Effector memory CD4-positive, alpha-beta T cell (primary cell): ENCODE results near the gene ARSG.
"Not testable (repeated sequence)": the region's sequence is repeated elsewhere in the genome, so short reads cannot be mapped to it uniquely, and the experiment has no call there.

Experiments
- DNase-seq, 3 donors: peaks; one replicate each; pipeline ENCODE4 v3.0.0-alpha.2; 2020
- H3K27ac ChIP-seq: 2 replicates; pipeline ENCODE4 v1.7.0; 2013; ENCODE audit warnings: mild to moderate bottlenecking, low read length, moderate library complexity; ENCODE audit not compliant: insufficient read depth, poor library complexity, severe bottlenecking
- H3K27me3 ChIP-seq: replicated peaks from 2 replicates; pipeline ENCODE4 v1.7.0; 2013; ENCODE audit warnings: mild to moderate bottlenecking, low read length; ENCODE audit not compliant: insufficient read depth, control insufficient read depth, poor library complexity, severe bottlenecking
- H3K36me3 ChIP-seq: 2 replicates; pipeline ENCODE4 v1.7.0; 2013; ENCODE audit warnings: mild to moderate bottlenecking, low read length, moderate library complexity; ENCODE audit not compliant: control insufficient read depth, insufficient read depth
- H3K4me1 ChIP-seq: 2 replicates; pipeline ENCODE4 v1.7.0; 2013; ENCODE audit warnings: low read length, mild to moderate bottlenecking; ENCODE audit not compliant: control insufficient read depth, insufficient read depth, poor library complexity, severe bottlenecking
- H3K4me3 ChIP-seq: 2 replicates; pipeline ENCODE4 v1.7.0; 2013; ENCODE audit warnings: low read length, low read depth, mild to moderate bottlenecking; ENCODE audit not compliant: insufficient read depth, poor library complexity, severe bottlenecking
- H3K9me3 ChIP-seq: 2 replicates; pipeline ENCODE4 v1.7.0; 2013; ENCODE audit warnings: mild to moderate bottlenecking, low read length, moderate library complexity; ENCODE audit not compliant: control insufficient read depth

ARSG gene

DNA sequence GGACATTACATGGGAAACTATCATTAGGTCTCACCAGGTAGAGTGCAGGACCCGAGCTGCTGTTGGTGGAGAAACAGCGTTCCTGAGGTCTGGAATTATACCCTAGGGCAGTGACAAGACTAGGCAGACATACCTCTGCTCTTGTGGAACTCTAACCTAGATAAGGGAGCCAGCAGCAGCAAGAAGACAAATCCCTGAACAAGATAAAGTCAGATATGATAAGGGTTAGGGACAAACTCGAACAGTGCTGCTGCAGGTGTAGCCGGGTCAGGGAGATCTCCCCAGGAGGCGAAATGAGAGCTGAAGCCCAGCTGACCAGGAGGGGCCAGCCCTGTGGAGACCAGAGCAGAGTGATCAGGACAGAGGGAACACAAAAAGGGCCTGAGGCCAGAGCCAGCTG, 34.7 kb downstream of the ARSG start:
- Histone ChIP-seq H3K4me3 (no peak overlapping the region), H3K36me3 (no peaks in the 10 kb centered on the region)

DNA sequence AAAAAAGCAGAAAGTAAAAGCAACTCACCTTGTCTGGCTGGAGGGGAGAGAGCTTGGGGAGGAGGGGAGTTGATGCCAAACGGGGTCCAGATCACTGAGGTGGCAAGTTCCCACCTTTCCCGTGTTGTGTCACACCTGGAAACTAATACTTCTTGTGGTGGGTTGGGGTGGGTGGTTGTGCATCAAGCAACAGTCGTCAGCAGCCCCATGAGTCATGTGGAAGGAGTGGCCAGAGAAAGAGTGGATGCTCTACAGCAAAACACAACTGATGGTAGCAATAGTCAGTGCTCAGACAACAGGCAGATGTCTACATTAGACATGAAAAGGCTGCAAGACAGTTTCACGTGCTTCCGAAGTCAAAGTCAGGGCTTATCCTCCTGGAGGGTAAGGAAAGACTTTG, 35.4 kb downstream of the ARSG start:
- no peak for DNase-seq
- Histone ChIP-seq H3K36me3 (no peaks in the 10 kb centered on the region), H3K4me3 (no peak overlapping the region), H3K27me3 (no peaks in the 10 kb centered on the region), H3K27ac (no peak overlapping the region), H3K4me1 (peaks cover 8% of the 10 kb centered on the region), H3K9me3 (no peaks in the 10 kb centered on the region)

More for the DNA sequence above, 34.7 kb downstream of the ARSG start:
- Histone ChIP-seq H3K9me3 (no peaks in the 10 kb centered on the region), H3K4me1 (peaks cover 8% of the 10 kb centered on the region), H3K27ac (no peak overlapping the region), H3K27me3 (no peaks in the 10 kb centered on the region)
- DNase-seq: no peak

DNA sequence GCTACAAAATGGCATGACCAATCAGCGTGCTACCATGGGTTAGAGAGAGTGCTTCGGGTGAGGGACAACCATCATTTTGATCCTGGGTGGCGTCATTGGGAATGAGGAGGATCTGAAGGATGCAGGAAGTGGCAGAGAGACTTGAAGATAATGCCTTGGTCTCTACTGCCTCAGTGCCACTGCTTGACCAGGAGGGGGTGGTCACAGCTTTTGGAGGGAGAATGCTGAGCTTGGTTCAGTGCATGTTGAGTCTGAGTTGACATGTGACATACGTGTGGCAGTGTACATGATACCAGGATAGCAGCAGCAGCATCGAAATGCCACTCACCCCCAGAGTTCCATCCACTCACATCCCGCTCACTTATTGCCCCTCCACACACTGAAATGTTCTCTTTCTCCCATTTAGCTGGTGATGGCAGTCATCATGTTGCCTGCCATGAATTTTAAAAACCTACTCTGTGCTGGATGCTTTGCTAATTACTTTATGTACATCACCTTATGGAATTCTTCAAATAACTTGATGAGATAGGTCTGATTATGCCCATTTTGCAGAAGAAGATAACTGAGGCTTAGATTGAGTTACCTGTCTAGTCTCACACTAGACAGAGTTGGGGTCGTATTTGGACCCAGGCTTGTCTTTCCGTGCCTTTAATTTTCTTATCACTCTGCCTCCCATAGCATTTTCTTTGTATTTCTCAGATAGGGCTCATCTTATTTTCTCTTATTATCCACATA, 36.7 kb downstream of the ARSG start:
- H3K4me3 ChIP-seq: no peak overlapping the region
- H3K9me3 ChIP-seq: no peaks in the 10 kb centered on the region
- no peak for DNase-seq
- H3K27ac ChIP-seq: no peak overlapping the region
- H3K36me3 ChIP-seq: no peaks in the 10 kb centered on the region
- peaks cover 8% of the 10 kb centered on the region for H3K4me1 ChIP-seq
- H3K27me3 ChIP-seq: no peaks in the 10 kb centered on the region

DNA sequence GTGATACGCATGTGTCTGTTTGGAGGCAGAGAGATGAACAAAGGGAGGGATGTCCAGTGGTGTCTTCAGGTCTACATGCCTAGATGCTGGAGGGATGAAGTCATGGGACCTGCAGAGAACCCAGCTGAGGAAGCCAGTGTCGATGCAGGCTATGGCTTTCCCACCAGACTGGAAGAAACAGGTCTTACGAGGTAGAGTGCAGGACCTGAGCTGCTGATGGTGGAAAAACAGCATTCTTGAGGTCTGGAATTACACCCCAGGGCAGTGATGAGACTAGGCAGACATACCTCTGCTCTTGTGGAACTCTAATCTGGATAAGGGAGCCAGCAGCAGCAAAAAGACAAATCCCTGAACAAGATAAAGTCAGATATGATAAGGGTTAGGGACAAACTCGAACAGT, 37.4 kb downstream of the ARSG start:
- Histone ChIP-seq H3K27ac (no peak overlapping the region), H3K4me1 (peaks cover 8% of the 10 kb centered on the region), H3K36me3 (no peaks in the 10 kb centered on the region), H3K27me3 (no peaks in the 10 kb centered on the region), H3K9me3 (no peaks in the 10 kb centered on the region), H3K4me3 (no peak overlapping the region)
- no peak for DNase-seq

DNA sequence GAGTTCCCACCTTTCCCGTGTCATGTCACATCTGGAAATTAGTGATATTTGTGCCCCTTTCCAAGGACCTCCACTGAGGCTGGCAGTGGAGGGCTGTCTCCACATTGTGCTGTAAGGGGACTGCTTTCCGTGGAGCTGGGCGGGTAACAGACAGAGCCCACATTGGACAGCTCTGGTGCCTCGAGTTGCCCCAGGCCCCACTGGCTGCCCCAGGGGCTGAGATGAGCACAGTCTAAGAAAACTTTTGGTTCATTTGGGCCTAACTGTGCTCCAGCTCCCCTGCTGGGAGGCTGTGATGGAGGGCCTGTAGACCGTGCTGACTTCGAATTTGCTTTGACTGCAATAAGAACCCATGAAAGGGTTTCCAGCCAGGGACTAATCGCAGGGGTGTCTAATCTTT, 38.0 kb downstream of the ARSG start:
- Histone ChIP-seq H3K4me3 (no peak overlapping the region), H3K27ac (no peak overlapping the region), H3K9me3 (no peaks in the 10 kb centered on the region), H3K4me1 (peaks cover 3% of the 10 kb centered on the region), H3K27me3 (no peaks in the 10 kb centered on the region), H3K36me3 (no peaks in the 10 kb centered on the region)
- no peak for DNase-seq

DNA sequence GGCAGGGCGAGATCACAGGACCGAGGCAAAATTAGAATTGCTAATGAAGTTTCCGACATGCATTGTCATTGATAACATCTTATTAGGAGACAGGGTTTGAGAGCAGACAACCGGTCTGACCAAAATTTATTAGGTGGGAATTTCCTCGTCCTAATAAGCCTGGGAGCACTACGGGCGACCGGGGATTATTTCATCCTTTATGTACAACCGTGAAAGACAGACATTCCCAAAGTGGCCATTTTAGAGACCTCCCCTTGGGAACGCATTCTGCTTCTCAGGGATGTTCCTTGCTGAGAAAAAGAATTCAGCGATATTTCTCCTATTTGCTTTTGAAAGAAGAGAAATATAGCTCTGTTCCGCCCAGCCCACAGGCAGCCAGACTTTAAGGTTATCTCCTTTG, 40.6 kb downstream of the ARSG start:
- not testable (repeated sequence) for H3K4me1 ChIP-seq, H3K4me3 ChIP-seq, H3K27ac ChIP-seq, H3K36me3 ChIP-seq, H3K9me3 ChIP-seq, H3K27me3 ChIP-seq, DNase-seq

DNA sequence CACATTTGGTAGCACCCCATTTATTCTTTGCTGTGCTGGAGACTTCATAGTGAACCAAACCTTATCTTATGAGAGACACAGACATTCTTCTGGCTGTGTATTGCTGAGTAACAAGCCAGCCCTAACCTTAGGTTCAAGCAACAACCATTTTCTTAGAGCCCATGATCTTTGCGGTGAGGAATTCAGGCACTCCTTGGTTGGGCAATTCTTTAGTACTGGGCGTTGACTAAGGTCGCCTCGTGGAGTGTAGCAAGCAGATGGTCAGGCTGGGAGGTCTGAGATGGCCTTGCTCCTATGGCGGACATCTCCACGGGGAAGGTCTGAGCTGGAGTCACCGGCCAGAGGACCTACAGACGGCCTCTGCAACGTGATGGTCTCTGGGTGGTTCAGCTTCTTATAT, 43.1 kb downstream of the ARSG start:
- no peak for DNase-seq
- Histone ChIP-seq H3K9me3 (no peaks in the 10 kb centered on the region), H3K4me3 (no peak overlapping the region), H3K27me3 (no peaks in the 10 kb centered on the region), H3K4me1 (peaks cover 1% of the 10 kb centered on the region), H3K27ac (no peak overlapping the region), H3K36me3 (no peaks in the 10 kb centered on the region)

DNA sequence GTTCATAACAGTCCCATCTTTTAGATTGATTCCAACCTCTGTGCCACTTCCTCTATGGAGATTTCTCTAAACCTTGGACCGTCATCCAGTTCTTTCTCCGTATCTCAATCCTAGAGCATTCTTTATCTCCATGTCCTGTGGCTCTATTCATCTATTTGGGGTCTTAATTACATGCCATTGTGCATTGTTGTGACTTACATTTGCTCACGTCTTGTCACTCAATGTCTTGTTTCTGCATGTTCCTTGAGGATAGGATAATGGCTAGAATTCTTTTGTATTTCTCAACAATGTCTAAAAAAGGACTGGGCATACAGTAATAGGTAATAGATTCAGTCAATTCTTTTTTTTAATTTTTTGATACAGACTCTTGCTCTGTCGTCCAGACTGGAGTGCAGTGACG, 50.2 kb downstream of the ARSG start:
- no peak for DNase-seq
- no peaks in the 10 kb centered on the region for H3K9me3 ChIP-seq
- no peak overlapping the region for H3K27ac ChIP-seq
- H3K4me3 ChIP-seq: no peak overlapping the region
- no peaks in the 10 kb centered on the region for H3K27me3 ChIP-seq
- peaks cover 34% of the 10 kb centered on the region for H3K4me1 ChIP-seq
- H3K36me3 ChIP-seq: no peaks in the 10 kb centered on the region

DNA sequence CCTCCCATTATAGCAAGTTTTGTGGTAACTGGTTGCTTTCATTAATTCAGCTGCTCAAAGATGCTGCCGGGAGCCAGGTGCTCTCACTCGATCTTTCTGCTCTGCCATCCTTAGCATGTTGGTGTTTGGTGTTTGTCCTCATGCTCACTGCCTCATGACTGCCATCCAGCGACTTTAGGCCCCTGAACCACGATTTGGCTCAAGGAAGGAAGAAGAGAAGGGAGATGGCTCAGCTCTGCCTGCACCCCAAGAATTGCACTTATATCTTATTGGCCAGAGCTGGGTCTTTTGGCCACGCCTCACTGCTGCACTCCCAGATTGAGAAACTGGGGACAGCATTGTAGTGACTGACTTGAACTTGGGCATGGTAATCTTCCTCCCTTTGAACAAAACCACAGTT, 52.7 kb downstream of the ARSG start:
- Histone ChIP-seq H3K36me3 (no peaks in the 10 kb centered on the region), H3K9me3 (no peaks in the 10 kb centered on the region), H3K4me1 (peaks cover 59% of the 10 kb centered on the region), H3K27ac (peak overlapping the region; percentile 23), H3K27me3 (no peaks in the 10 kb centered on the region), H3K4me3 (no peak overlapping the region)
- no peak for DNase-seq

DNA sequence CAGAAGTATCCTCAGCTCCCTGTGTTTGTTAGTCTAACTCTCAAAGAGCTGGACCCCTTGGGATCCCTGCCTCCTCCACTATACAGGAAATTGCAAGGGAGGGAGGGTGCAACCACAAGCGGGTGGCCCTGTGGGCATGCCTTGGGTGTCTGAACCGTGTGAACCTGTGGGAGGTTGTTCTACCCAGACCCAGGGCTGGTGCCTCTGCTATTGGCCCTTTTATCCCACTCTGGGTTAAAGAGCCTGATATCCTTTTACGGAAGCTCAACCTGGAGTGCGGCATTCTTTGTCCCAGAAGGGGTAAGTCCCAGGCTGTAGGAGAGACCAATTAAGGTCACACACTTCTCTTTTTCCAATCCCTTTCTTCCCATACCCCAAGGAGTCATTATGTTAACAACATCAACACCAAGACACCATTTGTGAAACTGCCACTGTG, 53.4 kb downstream of the ARSG start:
- peak overlapping the region; percentile 23 for H3K27ac ChIP-seq
- peak overlapping the region; percentile 9 for H3K4me3 ChIP-seq
- H3K27me3 ChIP-seq: no peaks in the 10 kb centered on the region
- H3K9me3 ChIP-seq: no peaks in the 10 kb centered on the region
- DNase-seq: peak; percentile 17 to 24 (median 24)
- no peaks in the 10 kb centered on the region for H3K36me3 ChIP-seq
- H3K4me1 ChIP-seq: peaks cover 60% of the 10 kb centered on the region
